ENCODE data around the gene PITX1. TPM values are rescaled to one million over a fixed set of nuclear protein-coding genes. Genes with fewer than 3 reads are reported as not detected.

The PITX1 gene
- total RNA-seq, 1 donor from 2014 or later = not detected

DNA sequence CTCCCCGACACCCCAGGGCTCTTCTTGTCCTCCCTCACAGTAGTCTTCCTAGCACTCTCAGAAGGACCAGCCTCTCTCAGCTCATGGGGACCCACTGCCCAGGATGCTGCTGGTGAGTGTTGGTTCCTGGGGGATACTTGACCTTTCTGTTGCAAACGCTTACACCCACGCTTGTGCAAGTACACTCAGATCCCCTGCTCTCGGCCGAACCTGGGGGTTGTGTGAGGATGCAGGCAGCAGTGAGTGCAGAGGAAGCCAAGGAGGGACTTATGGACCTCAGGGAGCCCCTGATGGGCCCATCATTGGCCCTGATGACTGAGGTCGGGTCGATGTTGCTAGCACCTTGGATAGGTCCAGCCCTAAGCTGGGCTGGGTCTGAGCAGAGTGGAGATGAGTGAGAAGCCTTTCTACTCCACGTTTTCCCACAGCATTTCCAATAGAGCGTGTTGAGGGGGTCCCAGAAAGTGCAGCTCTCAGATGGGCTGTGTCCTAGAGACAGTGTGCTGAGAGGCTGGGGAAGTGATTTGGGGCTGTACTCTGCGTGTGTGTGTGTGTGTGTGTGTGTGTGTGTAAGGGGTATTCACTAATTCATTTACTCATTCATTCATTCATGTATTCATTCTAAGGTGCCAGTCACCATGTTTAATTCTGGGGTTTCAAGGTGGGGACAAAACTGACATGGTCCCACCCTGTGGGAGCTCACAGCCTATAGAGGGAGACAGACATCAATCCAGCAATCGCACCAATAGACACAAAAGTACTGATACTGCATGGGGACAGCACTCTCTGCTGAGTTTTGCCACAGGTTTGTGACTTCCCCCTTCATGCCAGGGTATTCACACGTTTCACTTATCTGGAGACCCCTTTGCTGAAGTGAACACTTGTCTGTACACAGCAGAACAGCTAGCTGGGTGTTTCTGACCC is 25.2 kb upstream of the PITX1 start:
- Histone ChIP-seq H4K20me1 (ENCODE audit: low read depth) (no peaks in the 10 kb centered on the region), H3F3A (ENCODE audit: low read depth) (no peaks in the 10 kb centered on the region), H3K4me1 (no peaks in the 10 kb centered on the region), H3K36me3 (no peaks in the 10 kb centered on the region), H3K4me3 (no peak overlapping the region), H3K9ac (no peak overlapping the region), H3K4me2 (no peak overlapping the region), H3K9me3 (ENCODE audit: low read depth) (no peaks in the 10 kb centered on the region), H3K79me2 (ENCODE audit: low read depth) (no peaks in the 10 kb centered on the region), H2AFZ (replicated peaks) (no peak overlapping the region), H3K27ac (no peak overlapping the region), H3K27me3 (peaks cover 100% of the 10 kb centered on the region)
- Mint-ChIP-seq H3K27ac (no peak overlapping the region), H3K4me1 (peaks cover 14% of the 10 kb centered on the region), H3K27me3 (ENCODE audit: insufficient read depth, low read depth) (peaks cover 15% of the 10 kb centered on the region), H3K9me3 (no peaks in the 10 kb centered on the region), H3K4me3 (peak overlapping the region; percentile 38), H3K36me3 (no peaks in the 10 kb centered on the region)
- TF ChIP-seq CTCF (IDR thresholded peaks at IDR 0.05) (peak; percentile 27), EZH2phosphoT487 (IDR thresholded peaks at IDR 0.05) (no peak), EZH2 (IDR thresholded peaks at IDR 0.05) (no peak)
- no peak for DNase-seq (ENCODE audit: low spot score)

DNA sequence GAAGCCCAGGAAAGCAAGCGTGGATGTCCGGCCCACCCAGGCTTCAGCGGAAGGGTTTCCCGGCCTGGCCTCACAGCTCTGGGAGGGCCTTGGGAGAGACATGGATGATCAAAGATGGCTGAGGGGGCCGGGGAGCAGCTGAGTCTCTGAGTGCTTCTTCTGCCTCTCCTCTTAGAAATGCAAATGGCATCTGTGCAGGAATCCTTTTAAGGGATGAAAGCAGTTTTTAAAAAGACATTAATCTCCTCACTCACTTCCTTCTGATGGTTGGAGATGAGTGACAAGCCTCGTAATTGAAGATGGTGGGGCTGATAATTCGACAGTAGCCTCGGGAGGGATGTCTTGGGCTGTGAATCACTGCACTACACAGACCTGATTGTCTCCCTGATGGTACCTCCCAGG is 24.3 kb upstream of the PITX1 start:
- H3K36me3 Mint-ChIP-seq = no peaks in the 10 kb centered on the region
- no peak for TF ChIP-seq CTCF (IDR thresholded peaks at IDR 0.05)
- no peak for TF ChIP-seq EZH2 (IDR thresholded peaks at IDR 0.05)
- TF ChIP-seq EZH2phosphoT487 (IDR thresholded peaks at IDR 0.05) = no peak
- Histone ChIP-seq H2AFZ (replicated peaks) (no peak overlapping the region), H3K4me1 (no peaks in the 10 kb centered on the region), H4K20me1 (ENCODE audit: low read depth) (no peaks in the 10 kb centered on the region), H3K27ac (no peak overlapping the region), H3K27me3 (peaks cover 100% of the 10 kb centered on the region), H3K9me3 (ENCODE audit: low read depth) (no peaks in the 10 kb centered on the region), H3K79me2 (ENCODE audit: low read depth) (no peaks in the 10 kb centered on the region), H3K4me3 (no peak overlapping the region), H3F3A (ENCODE audit: low read depth) (no peaks in the 10 kb centered on the region), H3K4me2 (no peak overlapping the region), H3K36me3 (no peaks in the 10 kb centered on the region), H3K9ac (no peak overlapping the region)
- H3K9me3 Mint-ChIP-seq = no peaks in the 10 kb centered on the region
- no peak overlapping the region for H3K27ac Mint-ChIP-seq
- DNase-seq (ENCODE audit: low spot score) = no peak
- H3K4me3 Mint-ChIP-seq = no peak overlapping the region
- peaks cover 22% of the 10 kb centered on the region for H3K27me3 Mint-ChIP-seq (ENCODE audit: insufficient read depth, low read depth)
- peaks cover 10% of the 10 kb centered on the region for H3K4me1 Mint-ChIP-seq

DNA sequence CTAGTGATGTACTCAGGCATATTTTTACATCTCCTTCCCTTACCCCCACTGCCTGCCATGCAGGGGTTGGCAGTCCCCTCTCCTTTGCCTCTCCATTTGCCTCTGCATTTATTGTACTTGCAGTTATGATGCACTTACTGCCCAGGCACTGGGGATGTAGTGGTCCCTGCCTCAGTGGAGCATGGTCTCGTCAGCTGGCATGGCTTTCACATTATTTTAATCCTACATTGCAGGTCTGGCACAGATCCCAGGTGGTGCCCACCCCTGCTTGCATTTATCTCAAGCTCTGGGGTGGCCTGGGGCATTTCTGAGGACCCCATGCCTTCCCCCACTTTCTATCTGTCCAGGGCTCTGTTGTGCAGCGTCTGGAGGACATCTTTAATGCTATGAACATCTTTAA is 23.2 kb upstream of the PITX1 start:
- TF ChIP-seq EZH2 (IDR thresholded peaks at IDR 0.05) (no peak), EZH2phosphoT487 (IDR thresholded peaks at IDR 0.05) (no peak)
- Mint-ChIP-seq H3K36me3 (no peaks in the 10 kb centered on the region), H3K4me1 (peaks cover 10% of the 10 kb centered on the region), H3K27me3 (ENCODE audit: insufficient read depth, low read depth) (peaks cover 29% of the 10 kb centered on the region), H3K9me3 (no peaks in the 10 kb centered on the region), H3K4me3 (no peak overlapping the region), H3K27ac (peak overlapping the region; percentile 63)
- Histone ChIP-seq H3K4me3 (no peak overlapping the region), H2AFZ (replicated peaks) (no peak overlapping the region), H3K9me3 (ENCODE audit: low read depth) (no peaks in the 10 kb centered on the region), H3K4me1 (no peaks in the 10 kb centered on the region), H3K36me3 (no peaks in the 10 kb centered on the region), H4K20me1 (ENCODE audit: low read depth) (no peaks in the 10 kb centered on the region), H3K79me2 (ENCODE audit: low read depth) (no peaks in the 10 kb centered on the region), H3K9ac (no peak overlapping the region), H3K4me2 (no peak overlapping the region), H3K27me3 (peaks cover 100% of the 10 kb centered on the region), H3F3A (ENCODE audit: low read depth) (no peaks in the 10 kb centered on the region), H3K27ac (no peak overlapping the region)
- DNase-seq (ENCODE audit: low spot score) = no peak

Measured in neural progenitor cell (in vitro differentiated cells).